ENCODE results near the gene SLC22A12.

The SLC22A12 gene

GRCh38 chr11:64563966-64564365, 27.1 kb upstream of the SLC22A12 start:
- H3K4me3 ChIP-seq (ENCODE audit: low read length) = no peak overlapping the region
- no peak for DNase-seq (ENCODE audit: low read depth)
- no peak for TF ChIP-seq CTCF (conservative IDR thresholded peaks at IDR 0.05; ENCODE audit: low read depth, low read length)

GRCh38 chr11:64564419-64564818, 26.6 kb upstream of the SLC22A12 start:
- H3K4me3 ChIP-seq (ENCODE audit: low read length) = no peak overlapping the region
- TF ChIP-seq CTCF (conservative IDR thresholded peaks at IDR 0.05; ENCODE audit: low read depth, low read length) = no peak
- no peak for DNase-seq (ENCODE audit: low read depth)

GRCh38 chr11:64564947-64565889, 25.8 kb upstream of the SLC22A12 start:
- no peak overlapping the region for H3K4me3 ChIP-seq (ENCODE audit: low read length)
- TF ChIP-seq CTCF (conservative IDR thresholded peaks at IDR 0.05; ENCODE audit: low read depth, low read length) = peak; percentile 6
- DNase-seq (ENCODE audit: low read depth) = no peak

GRCh38 chr11:64566042-64566914, 24.7 kb upstream of the SLC22A12 start:
- peak; percentile 67 for DNase-seq (ENCODE audit: low read depth)
- TF ChIP-seq CTCF (conservative IDR thresholded peaks at IDR 0.05; ENCODE audit: low read depth, low read length) = no peak
- H3K4me3 ChIP-seq (ENCODE audit: low read length) = peak overlapping the region; percentile 26

GRCh38 chr11:64566915-64567891, 23.8 kb upstream of the SLC22A12 start:
- no peak for TF ChIP-seq CTCF (conservative IDR thresholded peaks at IDR 0.05; ENCODE audit: low read depth, low read length)
- DNase-seq (ENCODE audit: low read depth) = no peak
- no peak overlapping the region for H3K4me3 ChIP-seq (ENCODE audit: low read length)

- H3K4me3 ChIP-seq (ENCODE audit: low read length) = no peak overlapping the region
- no peak for TF ChIP-seq CTCF (conservative IDR thresholded peaks at IDR 0.05; ENCODE audit: low read depth, low read length)
- no peak for DNase-seq (ENCODE audit: low read depth)
Observed at GRCh38 chr11:64568041-64568571, 22.9 kb upstream of the SLC22A12 start.
